GM18867 (cell line): ENCODE results near the gene CMTM8.

ENCODE experiments used
- ATAC-seq: cut with Tn5 transposase; IDR thresholded peaks from one replicate; pipeline ENCODE4 v1.9.1; 2021; ENCODE audit warnings: mild to moderate bottlenecking, moderate library complexity; ENCODE audit not compliant: unreplicated experiment

Gene CMTM8

DNA sequence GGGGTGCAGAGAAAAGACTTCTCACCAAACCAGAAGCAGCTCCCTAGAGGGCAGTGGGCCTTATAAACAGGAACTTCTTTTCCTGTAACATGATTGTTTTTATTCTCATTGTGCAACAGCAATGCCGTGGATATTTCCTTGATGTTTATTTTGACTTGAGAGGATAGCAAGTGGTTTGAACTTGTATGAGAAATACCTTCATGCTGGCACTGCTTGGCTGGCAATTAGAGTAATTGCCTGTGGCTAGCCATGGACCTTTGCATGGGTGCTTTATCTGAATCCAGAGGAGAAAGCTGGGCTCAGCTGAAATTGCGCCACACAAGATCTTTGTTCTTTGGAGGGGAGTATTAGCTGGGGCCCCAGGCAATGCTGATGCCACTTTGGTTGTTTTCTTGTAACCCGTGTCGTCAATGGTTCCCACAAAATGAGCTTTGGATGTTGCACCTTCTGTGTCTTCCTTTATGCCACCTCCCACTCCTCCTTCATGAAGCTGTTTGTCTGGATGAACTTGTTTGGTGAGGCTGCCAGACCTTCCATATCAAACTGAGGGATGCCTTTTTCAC, 37.9 kb downstream of the CMTM8 start:
- ATAC-seq: no peak

DNA sequence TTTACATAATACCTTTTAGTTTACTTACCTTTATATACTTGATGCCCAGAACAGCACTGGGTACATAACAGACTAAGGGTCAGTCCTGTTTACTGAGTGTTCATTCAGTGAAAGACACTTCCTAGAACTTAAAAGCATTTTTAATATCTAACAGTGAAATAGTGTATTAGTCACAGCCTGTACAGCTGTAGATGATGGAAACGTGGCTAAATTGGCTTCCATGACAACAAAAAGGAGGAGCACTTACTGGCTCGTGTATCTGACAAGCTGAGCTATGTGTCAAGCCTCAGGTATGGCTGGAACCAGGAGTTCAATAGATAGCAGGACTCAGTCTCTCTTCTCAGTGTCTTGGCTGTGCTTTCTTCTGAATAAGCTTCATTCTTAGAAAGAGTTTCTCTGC, 40.2 kb downstream of the CMTM8 start:
- ATAC-seq: no peak

DNA sequence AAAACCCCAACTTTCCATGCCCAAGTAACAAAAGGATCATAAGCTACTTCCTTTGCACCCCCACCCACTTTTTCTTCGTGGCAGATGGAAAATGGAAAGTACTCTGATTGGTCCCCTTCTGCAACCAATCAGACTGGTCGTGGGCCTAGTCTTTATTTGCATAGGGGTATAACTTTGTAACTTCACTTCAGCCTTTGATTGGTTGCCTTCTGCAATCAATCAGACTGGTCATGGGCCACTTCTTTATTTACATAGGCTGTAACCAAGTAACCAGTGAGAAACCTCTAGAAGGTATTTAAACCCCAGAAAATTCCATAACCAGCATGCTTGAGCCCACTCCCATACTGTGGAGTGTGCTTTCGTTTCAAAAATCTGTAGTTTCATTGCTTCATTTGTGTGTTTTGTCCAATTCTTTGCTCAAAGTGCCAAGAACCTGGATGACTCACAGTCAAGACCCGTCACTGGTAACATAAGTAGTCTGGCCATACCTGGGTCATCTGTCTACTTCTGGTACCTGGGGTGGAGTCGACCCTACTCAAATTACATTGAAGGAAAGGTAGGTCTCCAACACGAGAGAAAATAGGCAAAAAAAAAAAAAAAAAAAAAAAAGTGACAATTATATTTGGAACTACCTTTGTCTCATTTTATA, 41.9 kb downstream of the CMTM8 start:
- ATAC-seq: no peak

DNA sequence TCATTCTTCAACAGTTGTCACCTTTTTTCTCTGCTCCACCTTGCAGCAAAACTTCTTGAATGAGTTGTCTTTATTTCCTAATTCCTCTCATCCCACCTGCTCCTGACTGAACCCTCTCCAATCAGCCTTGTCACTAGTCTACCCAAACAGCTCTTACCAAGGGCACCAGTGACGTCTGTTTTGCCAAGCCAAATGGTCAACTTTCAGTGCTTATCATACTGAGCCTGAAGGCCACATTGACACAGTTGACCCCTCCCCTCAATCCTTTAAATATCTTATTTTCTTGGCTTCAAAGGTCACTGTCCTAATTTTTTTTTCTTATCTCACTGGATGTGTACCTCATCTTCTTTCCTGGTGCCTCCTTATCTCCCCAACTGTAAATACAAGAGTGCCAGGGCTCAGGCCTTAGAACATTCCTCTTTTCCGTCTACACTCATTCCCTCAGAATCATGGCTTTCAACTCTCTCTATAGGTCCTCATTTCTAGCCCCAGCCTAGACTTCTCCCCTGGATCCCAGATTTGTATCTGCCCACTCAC, 43.2 kb downstream of the CMTM8 start:
- no peak for ATAC-seq

DNA sequence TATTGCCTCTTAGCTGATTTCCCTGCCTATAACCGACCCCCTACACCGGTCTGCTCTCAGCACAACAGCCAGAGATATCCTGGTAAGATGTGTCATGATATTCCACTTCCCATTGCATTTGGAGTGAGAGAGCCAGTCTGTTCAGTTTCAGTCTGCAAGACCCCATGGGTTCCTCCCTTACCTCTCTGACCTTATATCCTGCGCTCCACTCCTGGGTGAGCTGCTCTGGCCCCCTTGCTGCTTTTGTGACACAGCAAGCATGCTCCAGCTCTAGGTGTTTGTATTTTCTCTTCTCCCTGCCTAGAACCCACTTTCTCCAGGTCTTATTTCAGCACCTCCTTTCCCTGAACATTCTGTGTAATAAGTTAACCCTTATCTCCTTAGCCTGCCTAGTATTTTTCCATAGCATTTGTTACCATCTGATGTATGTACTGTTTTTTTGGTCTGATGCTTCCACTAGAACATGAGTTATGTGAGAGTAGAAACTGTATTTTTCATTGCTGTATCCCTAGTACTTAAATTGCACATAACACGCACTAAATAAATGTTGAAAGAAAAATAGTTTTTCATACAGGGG, 44.2 kb downstream of the CMTM8 start:
- no peak for ATAC-seq

DNA sequence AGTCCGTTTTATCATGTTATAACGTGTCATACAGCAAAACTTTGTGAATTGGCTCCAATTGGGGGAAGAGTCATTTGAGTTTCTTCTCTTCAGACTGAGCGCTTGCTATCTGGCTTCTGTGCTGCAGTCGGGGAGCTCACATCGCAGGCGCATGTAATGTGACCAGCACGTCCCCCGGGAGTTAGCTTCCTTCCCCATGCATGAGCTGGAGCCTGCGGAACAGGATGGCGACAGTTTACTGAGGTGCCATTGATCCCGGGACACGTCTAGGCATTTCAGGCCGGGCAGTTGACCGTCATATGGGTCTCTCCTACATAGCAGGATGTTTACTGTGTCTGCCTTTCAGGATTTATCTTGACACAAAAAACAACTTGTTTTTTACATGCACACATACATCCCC, 44.8 kb downstream of the CMTM8 start:
- no peak for ATAC-seq

DNA sequence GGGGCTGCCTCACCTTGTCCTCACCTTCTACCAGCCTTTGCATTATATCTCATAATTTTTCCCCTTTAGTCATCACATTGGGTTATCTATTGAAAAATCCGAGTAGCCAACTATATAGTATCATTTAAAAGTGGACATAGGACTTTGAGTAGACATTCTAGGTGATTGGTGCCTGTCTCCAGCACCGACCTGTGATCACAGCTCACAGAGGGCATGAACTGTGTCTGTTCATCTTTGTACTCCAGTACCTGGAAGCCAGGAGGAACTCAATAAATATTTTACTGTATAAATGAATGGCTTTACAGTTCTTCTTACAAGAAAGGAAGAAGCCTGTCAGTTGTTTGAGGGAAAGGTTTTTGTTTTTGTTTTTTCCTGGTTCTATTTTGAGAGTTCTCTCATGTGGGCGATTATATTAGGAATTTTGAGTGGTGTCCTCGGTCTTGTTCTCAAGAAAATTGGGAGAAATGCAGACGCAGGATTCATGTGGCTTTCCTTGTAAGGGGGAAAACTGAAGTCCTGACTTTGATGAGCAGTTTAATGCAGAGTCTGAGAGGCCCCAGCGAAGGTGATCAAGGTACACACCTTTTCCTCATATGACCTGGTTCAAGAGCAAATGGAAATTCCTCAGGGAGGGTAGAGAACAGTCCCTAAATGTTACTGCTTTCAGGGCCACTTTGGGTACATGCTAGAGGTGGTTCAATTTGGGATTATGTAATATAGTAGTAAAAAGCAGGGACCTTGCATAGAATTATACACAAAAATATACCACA, 46.1 kb downstream of the CMTM8 start:
- ATAC-seq: no peak

DNA sequence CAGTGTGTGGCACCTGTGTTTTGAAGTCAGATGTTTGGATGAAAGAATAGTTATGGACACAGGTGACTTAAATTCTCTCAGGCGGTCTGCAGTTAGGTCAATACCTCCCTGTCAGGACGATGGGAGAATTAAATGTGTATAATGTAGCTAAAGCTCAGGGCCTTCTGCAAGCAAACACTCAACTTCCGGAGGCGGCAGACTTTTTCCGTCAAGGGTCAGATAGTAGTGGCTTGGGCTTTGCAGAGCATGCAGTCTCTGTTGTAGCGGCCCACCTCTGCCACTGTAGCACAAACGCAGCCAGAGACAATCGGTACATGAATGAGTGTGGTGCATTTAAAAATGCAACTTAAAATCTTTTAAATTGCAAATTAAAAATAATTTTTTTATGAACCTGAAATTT, 47.4 kb downstream of the CMTM8 start:
- ATAC-seq: no peak

DNA sequence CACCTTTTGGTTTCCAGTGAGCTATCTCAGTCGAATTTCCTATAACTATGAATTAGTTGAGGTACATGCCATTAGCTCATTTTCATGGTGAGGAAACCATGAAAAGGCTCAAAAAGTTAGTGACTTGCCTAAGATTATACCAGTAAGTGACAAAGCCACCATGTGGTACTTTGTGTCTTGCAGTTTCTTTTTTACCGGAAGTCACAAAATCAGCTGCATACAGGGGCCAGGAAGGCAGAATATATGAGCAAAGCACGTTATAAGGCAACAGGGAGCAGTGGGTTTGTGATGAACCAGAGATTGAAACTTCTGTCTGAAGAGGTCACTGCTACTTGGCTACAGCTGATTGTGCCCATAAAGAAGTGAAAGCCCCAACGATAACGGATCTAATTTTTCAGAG, 50.3 kb downstream of the CMTM8 start:
- no peak for ATAC-seq

DNA sequence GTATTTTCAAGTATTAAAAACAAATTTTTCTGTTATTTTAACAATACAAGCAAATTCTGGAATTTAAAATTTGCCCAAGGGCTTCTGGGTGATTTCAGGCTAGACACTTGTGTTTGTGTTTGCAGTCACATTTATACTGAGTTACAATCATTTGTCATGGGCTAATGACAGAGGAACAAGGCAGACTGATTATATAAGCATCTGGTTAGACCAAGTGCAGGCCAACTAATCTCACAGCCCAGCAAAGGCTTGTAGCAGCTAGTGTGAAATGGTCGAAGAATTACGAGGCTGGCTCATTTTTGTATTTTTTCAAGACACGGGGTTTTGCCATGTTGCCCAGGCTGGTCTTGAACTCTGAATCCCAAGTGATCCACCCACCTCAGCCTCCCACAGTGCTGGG, 52.1 kb downstream of the CMTM8 start:
- no peak for ATAC-seq

DNA sequence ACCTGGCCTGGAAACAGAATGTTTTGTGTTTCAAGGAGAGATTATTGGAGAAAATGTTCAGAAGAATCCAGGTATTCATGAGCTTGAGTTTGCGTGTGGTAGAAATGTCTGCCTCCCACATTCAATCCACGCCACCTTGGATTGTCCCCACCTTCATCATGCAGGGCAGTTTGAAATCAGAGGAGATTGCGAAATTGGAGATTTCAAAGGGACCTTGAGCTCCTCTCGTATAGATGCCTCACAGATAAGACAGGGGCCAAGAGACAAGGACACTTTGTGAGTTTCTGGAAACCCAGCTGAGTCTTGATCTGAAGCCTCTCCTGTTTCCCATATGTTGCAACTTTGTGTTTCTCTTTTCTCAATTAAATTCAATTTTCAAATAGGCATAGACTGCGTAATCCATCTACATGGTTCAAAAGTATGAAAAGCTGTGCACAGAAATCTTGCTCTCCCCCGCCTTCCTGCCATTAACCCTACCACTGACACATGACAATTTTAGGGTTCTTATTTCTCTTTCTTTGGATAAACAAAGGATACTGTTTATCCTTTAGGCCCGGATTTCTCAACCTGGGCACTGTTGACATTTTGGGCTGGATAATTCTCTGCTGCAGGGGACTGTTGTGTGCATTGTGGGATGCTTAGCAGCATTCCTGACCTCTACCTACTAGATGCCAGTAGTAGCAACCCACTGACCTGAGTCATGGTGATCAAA, 53.8 kb downstream of the CMTM8 start:
- ATAC-seq: no peak

DNA sequence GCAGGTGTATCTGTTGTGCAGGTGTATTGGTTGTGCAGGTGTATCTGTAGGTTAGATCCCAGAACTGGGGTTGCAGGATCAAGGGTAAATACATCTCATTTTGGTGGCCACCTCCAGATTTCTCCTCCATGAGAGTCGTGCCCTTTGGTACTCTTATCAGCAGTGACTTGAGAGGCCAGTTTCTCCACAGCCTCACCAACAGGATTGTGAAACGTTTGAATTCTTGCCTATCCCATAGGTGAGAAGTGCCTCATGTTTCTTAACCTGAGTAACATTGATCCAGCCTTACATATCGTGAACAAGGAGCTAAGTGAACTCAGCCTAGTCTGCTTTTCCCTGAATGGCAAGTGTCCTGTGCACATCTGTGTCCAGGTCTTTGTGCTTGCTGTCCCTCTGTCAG, 55.4 kb downstream of the CMTM8 start:
- ATAC-seq: no peak

DNA sequence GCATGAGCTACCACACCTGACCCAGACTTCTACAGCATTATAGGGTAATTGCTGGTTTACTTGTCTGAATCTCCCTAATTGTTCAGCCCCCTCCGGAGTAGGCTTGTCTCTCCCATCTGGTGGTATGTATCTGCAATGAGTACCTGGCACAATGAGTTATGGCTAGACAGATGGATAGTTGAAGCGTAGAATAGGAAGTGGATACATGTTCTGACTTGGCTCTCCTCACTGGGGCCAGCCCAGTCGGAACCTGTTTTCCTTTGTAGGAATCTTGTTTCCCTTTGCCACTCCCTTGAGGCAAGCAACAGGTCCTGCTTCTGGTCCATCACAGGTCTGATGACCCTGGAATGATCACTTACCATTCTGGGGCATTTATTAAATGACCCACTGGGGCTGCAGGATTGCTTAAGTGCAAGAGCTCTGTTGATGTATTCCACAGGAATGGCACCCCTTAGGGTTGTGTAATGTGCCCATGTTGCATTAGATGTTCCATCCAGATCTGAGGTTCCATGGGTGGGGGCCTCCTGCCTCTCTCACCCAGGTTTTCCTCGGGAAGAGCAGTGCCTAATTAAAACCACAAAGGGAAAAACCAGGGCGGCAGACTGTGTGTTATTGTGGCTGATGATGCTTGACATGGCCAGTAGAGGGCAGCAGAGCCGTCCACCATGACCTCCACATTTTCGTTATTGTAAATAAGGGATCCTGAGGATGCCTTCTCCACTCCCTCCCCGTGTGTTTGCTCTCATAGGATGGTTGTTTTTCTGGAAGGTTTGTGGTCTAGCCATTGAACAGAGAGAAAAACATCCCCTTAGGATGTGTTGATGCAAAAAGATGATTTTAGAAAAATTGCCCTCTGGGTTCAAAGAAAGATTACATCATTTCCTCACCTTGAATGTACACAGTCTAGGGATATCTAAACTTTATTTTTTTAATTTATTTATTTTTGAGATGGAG, 58.0 kb downstream of the CMTM8 start:
- peak; percentile 78 for ATAC-seq

DNA sequence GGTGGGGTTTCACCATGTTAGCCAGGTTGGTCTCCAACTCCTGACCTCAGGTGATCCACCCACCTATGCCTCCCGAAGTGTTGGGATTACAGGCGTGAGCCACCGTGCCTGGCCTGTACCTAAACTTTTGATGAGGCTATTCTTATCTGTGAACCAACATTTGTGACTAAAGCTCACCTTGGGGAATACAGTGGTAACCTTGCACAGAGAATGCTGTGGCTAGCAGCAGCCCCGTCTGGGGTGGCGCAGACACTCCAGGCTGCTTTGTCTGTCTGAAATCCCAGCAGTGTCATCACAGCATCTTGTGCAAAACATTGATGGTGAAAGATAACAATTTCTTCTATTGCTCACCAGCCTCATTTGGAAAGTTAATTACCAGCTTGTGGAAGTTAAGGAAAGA, 58.9 kb downstream of the CMTM8 start:
- no peak for ATAC-seq

DNA sequence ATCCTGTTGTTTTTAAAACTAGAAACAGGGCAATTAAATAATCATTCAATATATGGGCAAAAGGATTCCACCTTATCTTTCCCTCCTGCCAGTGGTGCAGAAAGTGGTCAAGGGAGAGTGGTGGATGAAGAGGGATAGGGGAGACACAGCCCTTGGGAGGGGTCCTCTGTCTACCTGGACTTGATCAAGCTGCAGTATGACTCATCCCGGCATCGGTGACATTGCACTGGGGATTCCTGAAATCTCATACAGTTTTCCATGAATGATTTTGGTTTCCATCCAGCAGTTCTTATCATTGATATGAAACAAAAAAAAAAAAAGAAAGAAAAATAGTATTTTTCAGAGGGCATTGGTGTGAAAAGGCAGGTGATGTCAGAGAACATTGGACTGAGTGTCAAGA, 62.9 kb downstream of the CMTM8 start:
- no peak for ATAC-seq

DNA sequence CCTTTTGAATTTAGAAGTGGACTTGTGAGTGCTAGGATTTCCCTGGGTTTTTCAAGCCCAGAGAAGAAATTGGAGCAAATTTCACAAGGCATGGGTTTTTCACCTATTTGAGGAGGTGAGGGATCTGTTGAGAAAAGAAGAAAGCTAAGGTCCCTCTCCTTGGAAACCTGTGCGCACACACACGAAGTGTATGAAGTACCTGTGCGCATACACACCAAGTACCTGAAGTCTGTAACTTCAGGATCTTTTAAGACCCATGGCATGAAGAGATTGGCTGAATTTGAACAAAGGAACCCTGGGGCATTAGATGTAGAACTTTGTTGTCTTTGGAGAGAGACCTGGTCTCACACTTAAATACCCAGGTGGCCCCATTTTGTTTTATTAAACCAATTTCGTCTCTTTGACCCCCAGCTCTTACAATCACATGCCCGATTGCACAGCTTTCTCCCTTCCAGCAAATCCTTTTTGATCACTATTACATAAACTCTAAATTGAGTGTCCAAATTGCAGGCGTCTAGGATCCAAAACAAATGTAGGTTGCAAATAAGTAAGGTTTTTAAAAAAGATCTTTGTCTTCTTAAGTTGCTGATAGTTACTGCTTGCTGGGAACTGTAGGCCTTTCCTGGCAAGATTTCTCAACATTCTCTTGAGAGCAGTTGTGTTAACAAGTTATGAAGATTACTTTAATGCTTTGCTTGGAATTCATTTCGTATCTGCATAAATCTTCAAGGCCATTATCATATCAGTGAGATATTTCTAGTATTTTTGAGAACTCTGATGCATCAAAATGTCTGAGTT, 64.3 kb downstream of the CMTM8 start:
- ATAC-seq: no peak

DNA sequence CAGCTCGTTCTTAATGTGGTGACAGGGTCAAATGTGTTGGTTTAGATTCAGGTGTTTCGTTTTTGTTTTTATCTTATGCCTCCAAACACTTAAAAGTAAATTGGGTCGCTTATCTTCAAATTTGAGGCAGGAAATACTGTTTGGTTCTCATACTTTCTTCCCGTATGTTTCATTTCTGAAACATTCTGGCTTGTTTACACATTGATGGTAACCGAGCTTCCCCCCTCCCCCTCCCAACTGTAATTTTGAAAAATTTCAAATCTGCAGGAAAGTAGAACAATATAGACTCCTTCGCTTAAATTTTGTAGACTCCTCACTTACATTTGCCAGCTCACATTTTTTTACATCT, 64.9 kb downstream of the CMTM8 start:
- ATAC-seq: no peak

DNA sequence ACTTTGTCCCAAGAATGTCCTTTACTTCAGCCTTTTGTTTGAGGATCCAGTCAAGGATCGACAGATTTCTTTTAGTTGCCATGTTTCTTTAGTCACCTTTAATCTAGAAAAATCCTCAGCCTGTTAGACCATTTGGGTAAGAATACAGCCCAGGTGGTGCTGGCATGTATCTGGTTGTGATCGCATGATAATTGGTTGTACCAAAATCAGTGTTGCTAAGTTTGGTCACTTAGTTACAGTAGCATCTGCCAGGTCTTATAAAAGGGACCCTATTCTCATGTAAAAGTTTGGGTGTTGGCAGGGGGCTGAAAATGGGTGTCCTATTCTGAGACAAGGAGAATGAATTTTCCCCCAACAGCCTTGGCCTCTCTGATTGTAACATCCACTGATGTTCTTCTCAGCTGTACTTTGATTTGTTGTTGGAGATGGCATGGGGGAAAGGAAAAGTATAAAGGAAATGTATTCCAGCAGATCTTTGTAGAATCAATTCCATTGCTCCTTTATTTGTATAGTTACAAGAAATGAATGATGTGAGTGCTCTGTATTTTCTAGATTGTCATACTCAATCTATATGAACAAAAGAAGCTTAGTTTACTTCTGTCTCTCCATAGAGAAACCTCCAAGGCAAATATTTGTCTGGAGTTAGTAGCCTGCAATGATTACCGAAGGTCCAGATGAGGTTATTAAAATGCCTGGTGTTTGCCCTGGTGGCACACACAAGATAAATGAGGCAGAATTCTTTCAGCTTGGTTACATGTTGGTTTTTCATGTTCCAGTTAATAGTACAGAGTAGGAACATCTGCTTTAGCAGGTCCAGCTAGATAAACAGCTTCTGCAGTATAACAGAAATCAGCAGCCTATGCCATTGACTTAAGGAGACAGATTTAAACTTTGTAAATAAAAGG, 65.7 kb downstream of the CMTM8 start:
- no peak for ATAC-seq
